ENCODE measurements around the gene FLT3LG. TPM values are rescaled to one million over a fixed set of nuclear protein-coding genes. Genes with fewer than 3 reads are reported as not detected.

Gene FLT3LG
- total RNA-seq, 4 donors from 2014 or later, result 2.8 to 7.3 (median 6.3) TPM

DNA sequence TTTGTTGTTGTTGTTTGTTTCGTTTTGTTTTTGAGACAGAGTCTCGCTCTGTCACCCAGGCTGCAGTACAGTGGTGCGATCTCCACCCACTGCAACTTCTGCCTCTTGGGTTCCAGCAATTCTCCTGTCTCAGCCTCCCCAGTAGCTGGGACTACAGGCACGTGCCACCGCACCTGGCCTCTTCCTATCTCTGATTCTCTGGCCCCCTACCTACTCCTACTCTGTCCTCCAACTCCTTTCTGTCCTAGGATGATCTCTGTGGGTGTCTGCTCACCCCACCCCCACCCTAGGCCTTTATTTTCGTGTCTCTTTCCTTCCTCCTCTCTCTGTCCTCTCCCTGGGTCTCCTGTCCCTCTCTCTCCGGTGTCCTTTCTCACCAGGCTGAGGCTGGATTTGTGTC lies 23.6 kb upstream of the FLT3LG start:
- TF ChIP-seq POLR2A (IDR thresholded peaks at IDR 0.05), result no peak
- TF ChIP-seq, protein P1, sequence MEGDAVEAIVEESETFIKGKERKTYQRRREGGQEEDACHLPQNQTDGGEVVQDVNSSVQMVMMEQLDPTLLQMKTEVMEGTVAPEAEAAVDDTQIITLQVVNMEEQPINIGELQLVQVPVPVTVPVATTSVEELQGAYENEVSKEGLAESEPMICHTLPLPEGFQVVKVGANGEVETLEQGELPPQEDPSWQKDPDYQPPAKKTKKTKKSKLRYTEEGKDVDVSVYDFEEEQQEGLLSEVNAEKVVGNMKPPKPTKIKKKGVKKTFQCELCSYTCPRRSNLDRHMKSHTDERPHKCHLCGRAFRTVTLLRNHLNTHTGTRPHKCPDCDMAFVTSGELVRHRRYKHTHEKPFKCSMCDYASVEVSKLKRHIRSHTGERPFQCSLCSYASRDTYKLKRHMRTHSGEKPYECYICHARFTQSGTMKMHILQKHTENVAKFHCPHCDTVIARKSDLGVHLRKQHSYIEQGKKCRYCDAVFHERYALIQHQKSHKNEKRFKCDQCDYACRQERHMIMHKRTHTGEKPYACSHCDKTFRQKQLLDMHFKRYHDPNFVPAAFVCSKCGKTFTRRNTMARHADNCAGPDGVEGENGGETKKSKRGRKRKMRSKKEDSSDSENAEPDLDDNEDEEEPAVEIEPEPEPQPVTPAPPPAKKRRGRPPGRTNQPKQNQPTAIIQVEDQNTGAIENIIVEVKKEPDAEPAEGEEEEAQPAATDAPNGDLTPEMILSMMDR (IDR thresholded peaks at IDR 0.05), result no peak
- Histone ChIP-seq H3K27me3 (no peaks in the 10 kb centered on the region), H3K9me3 (no peaks in the 10 kb centered on the region), H3K36me3 (peaks cover 0 to 5% of the 10 kb centered on the region in 2 donors), H3K4me1 (peaks cover 5 to 13% of the 10 kb centered on the region in 2 donors), H3K4me3 (replicated peaks in 1 of 3) (no peak overlapping the region), H3K27ac (no peak overlapping the region)
- WGBS, 2 donors, result 91 to 95% methylated on average over 7 of the region's 7 CpGs
- intact Hi-C loops (cut with DNase I), result no loop called here
- DNase-seq, result no peak

DNA sequence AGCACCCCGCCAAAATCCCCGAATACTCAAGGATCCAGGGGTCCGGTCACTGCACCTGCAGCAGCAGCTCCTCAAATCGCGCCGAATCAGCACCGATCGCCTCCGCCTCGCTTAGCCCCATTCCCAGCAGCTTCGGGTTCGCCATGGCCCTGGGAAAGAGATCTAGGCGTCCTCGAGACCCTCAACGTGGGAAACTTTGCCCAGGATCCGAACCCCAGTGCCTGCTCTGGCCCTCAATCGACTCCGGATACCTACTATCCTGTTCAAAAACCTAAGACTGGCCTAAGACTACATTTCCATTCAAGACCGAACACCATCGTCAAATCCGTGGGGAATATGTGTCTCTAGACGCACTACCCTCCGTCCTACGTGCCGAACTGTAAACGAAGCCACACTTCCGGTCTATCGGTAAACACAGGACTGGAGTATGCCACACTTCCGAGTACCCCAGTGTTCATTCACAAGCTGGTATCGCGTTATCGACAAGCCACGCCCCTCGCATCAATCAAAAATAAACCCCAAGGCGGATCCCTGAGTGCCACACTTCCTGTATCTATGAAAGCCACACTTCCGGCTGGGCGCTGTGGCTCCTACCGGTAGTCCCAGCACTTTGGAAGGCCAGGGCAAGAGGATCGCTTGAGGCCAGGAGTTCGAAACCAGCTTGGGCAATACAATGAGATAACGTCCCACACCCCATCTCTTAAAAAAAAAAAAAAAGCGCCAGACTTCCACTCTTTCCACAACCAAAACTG lies 22.4 kb upstream of the FLT3LG start, which contains the start of gene PIH1D1:
PIH1D1 (minus strand) TSS at position 385 of the 752 bp plus-strand sequence; CDS start at position 145, 240 bp downstream.
- H3K4me3 ChIP-seq (replicated peaks in 1 of 3), result peak within 1 kb of the TSS; percentile 67 to 92 (median 85)
- DNase-seq, result peak; percentile 99
- intact Hi-C loops (cut with DNase I), result no loop called here
- no peaks in the 10 kb centered on the region for H3K9me3 ChIP-seq
- peaks cover 5 to 13% of the 10 kb centered on the region in 2 donors for H3K4me1 ChIP-seq
- H3K27ac ChIP-seq, result peak within 1 kb of the TSS; percentile 82 to 97 (median 91)
- 1 to 2% methylated on average over 31 to 41 of the region's 42 CpGs for WGBS, 2 donors
- no peaks in the 10 kb centered on the region for H3K27me3 ChIP-seq
- TF ChIP-seq, protein P1 (IDR thresholded peaks at IDR 0.05), result peak in 2 of 6 experiments; percentile 30
- TF ChIP-seq POLR2A (IDR thresholded peaks at IDR 0.05), result peak in 1 of 2 donors; percentile 70
- peaks cover 0 to 5% of the 10 kb centered on the region in 2 donors for H3K36me3 ChIP-seq

DNA sequence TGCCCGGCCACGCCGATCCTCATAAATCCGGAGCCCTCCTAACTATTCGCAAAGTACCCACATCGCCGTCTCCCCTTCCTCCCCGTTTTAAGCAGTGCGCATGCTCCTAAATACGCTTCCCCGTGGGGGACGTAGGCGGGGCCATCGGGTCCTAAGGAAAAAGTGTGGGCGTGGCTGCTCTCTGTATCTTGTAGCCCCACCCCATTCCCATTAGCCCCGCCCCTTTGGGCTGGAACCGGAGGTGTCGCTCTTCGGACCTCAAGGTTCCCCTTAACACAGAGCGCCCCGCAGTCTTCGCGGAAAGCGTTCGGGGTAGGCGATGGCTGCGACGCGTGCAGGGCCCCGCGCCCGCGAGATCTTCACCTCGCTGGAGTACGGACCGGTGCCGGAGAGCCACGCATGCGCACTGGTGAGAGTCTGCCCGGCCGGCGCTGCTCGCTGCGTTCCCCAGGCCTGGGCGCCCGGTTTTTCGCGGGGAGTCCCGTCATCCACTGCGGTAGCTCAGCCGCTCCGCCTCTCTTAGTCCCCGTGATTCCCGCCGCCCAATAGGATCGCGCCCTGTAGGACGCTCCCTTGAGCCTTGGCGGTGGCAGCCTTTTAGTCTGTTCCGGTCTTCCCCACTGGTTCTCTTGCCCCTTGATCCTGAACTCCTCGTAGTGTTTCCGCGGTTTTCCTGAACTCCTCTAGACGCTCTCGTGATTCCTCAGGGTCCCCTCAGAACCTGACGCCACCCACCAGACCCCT lies 20.8 kb upstream of the FLT3LG start, which contains the start of gene ALDH16A1:
ALDH16A1 (plus strand) TSS at position 213 of the 744 bp plus-strand sequence; CDS start at position 320, 107 bp downstream.
- Histone ChIP-seq H3K9me3 (no peaks in the 10 kb centered on the region), H3K36me3 (peaks cover 0 to 5% of the 10 kb centered on the region in 2 donors), H3K27me3 (no peaks in the 10 kb centered on the region), H3K4me1 (peaks cover 5 to 13% of the 10 kb centered on the region in 2 donors), H3K27ac (peak within 1 kb of the TSS; percentile 82 to 97 (median 91)), H3K4me3 (replicated peaks in 1 of 3) (peak within 1 kb of the TSS; percentile 11 to 55 (median 53))
- intact Hi-C loops (cut with DNase I), result no loop called here
- 0 to 1% methylated on average over 27 to 64 of the region's 66 CpGs for WGBS, 2 donors
- peak; percentile 97 to 98 for DNase-seq
- TF ChIP-seq POLR2A (IDR thresholded peaks at IDR 0.05), result peak in 1 of 2 donors; percentile 84
- TF ChIP-seq, protein P1 (IDR thresholded peaks at IDR 0.05), result peak in 1 of 6 experiments; percentile 2

DNA sequence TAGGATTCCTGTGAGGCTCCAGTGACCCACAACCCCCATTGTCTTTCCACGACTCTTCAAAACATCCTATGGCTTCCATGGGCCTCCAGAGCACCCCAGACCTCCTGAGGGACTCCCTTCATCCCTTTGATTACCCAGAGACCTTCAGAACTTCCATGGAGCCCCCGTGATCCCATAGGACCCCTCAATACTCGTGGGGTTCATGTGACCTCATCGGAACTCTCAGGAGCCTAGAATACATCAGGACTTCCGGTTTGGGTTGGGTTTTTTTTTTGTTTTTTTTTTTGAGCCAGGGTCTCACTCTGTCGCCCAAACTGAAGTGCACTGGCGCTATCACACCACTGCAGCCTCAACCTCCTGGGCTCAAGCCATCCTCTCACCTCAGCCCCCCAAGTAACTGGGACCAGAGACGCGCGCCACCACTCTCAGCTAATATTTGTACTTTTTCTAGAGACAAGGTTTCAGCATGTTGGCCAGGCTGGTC lies 20.2 kb upstream of the FLT3LG start:
- Histone ChIP-seq H3K4me1 (peaks cover 5 to 13% of the 10 kb centered on the region in 2 donors), H3K27me3 (no peaks in the 10 kb centered on the region), H3K4me3 (replicated peaks in 1 of 3) (peak overlapping the region in 2 of 3 donors; percentile 11 to 55), H3K36me3 (peaks cover 0 to 5% of the 10 kb centered on the region in 2 donors), H3K27ac (peak overlapping the region; percentile 82 to 97 (median 91)), H3K9me3 (no peaks in the 10 kb centered on the region)
- no peak for DNase-seq
- WGBS, 2 donors, result 44 to 46% methylated on average over 10 of the region's 10 CpGs
- no peak for TF ChIP-seq POLR2A (IDR thresholded peaks at IDR 0.05)
- TF ChIP-seq, protein P1 (IDR thresholded peaks at IDR 0.05), result no peak
- intact Hi-C loops (cut with DNase I), result no loop called here
